WERI-Rb-1 (cell line): ENCODE results near the gene PLCL2.

Experiments
- DNase-seq: peaks from one replicate; pipeline ENCODE4 v3.0.0-alpha.2; 2020
- H3K27ac ChIP-seq: fragments of 250-450 bp; sonication (Bioruptor Pico); 2 replicates; pipeline ENCODE4 v1.5.1; 2020; ENCODE audit warnings: mild to moderate bottlenecking, moderate library complexity
- H3K27me3 ChIP-seq: fragments of 250-450 bp; sonication (Bioruptor Pico); 2 replicates; pipeline ENCODE4 v1.5.1; 2021; ENCODE audit warnings: mild to moderate bottlenecking, low read depth, moderate library complexity; ENCODE audit not compliant: insufficient read depth, severe bottlenecking
- H3K36me3 ChIP-seq: fragments of 250-450 bp; sonication (Bioruptor Pico); 2 replicates; pipeline ENCODE4 v1.5.1; 2020; ENCODE audit warnings: mild to moderate bottlenecking, moderate library complexity
- H3K4me3 ChIP-seq: 2 replicates; pipeline ENCODE4 v1.5.1; 2011; ENCODE audit warnings: low read depth, mild to moderate bottlenecking, control low read depth, low read length
- H3K9me3 ChIP-seq: fragments of 250-450 bp; sonication (Bioruptor Pico); 2 replicates; pipeline ENCODE4 v1.5.1; 2021; ENCODE audit warnings: mild to moderate bottlenecking, moderate library complexity; ENCODE audit not compliant: severe bottlenecking
- CTCF ChIP-seq: IDR thresholded peaks from 2 replicates; pipeline ENCODE4 v1.5.1; 2011; ENCODE audit warnings: low read depth, mild to moderate bottlenecking, control low read depth, inconsistent platforms, low read length

PLCL2 gene

GRCh38 chr3:17062736-17063135 lies 178.0 kb downstream of the PLCL2 start:
- Histone ChIP-seq H3K36me3 (no peaks in the 10 kb centered on the region), H3K27me3 (no peaks in the 10 kb centered on the region), H3K4me3 (no peak overlapping the region), H3K27ac (no peak overlapping the region), H3K9me3 (no peaks in the 10 kb centered on the region)
- no peak for DNase-seq
- no peak for TF ChIP-seq CTCF

DNA sequence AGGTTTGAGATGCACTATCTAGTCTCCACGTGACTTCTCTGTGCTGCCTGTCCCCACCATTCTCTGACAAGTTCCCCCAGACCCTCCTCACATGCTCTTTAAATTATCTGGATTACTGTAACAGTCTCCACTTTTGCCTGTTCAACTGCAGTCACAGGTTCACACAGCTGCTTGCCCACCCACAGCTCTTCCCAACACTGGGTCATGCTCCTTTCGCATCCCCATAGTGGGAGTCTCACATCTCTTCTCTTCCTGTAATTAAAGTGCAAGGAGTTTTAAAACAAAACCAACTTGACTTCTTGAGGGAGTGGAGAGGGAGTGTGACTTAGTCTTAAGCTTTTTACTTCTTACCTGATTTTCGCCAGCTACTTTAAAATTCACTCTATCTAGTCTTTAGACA lies 178.8 kb downstream of the PLCL2 start:
- Histone ChIP-seq H3K27me3 (no peaks in the 10 kb centered on the region), H3K9me3 (no peaks in the 10 kb centered on the region), H3K4me3 (no peak overlapping the region), H3K36me3 (no peaks in the 10 kb centered on the region), H3K27ac (no peak overlapping the region)
- DNase-seq, result no peak
- no peak for TF ChIP-seq CTCF

GRCh38 chr3:17065315-17065714 lies 180.6 kb downstream of the PLCL2 start:
- DNase-seq, result no peak
- Histone ChIP-seq H3K27me3 (no peaks in the 10 kb centered on the region), H3K9me3 (no peaks in the 10 kb centered on the region), H3K36me3 (no peaks in the 10 kb centered on the region; the same call in 1 of the 2 replicates), H3K4me3 (no peak overlapping the region), H3K27ac (no peak overlapping the region)
- TF ChIP-seq CTCF, result no peak

GRCh38 chr3:17065881-17066280 lies 181.1 kb downstream of the PLCL2 start:
- H3K4me3 ChIP-seq, result no peak overlapping the region
- DNase-seq, result no peak
- no peak for TF ChIP-seq CTCF
- no peaks in the 10 kb centered on the region; the same call in 1 of the 2 replicates for H3K36me3 ChIP-seq
- no peak overlapping the region for H3K27ac ChIP-seq
- no peaks in the 10 kb centered on the region for H3K9me3 ChIP-seq
- H3K27me3 ChIP-seq, result no peaks in the 10 kb centered on the region

DNA sequence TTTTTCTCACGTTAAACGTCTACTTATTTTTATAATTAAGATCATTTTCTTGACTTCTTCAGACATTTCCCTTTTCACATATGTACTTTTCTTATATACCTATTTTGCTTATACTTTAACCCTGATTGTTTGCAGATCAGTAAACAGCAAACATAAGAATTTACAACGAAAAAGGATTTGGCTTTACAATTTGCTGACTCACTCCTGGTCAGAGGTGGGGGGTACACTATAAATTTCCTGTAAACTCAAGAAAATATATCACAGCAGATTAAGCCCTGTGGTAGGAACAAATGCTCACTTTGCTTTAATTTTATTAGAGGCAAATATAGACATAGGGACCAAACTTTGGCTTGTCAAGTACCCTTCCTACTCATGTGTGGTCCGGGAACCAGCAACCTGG lies 185.0 kb downstream of the PLCL2 start:
- no peak overlapping the region for H3K27ac ChIP-seq
- no peaks in the 10 kb centered on the region for H3K9me3 ChIP-seq
- H3K4me3 ChIP-seq, result no peak overlapping the region
- H3K27me3 ChIP-seq, result no peaks in the 10 kb centered on the region
- DNase-seq, result no peak
- TF ChIP-seq CTCF, result no peak
- H3K36me3 ChIP-seq, result no peaks in the 10 kb centered on the region; the same call in none of the 2 replicates
